ENCODE data around the gene SOS1.
"Not testable (repeated sequence)": the region's sequence is repeated elsewhere in the genome, so short reads cannot be mapped to it uniquely, and the experiment has no call there.

Gene SOS1

DNA sequence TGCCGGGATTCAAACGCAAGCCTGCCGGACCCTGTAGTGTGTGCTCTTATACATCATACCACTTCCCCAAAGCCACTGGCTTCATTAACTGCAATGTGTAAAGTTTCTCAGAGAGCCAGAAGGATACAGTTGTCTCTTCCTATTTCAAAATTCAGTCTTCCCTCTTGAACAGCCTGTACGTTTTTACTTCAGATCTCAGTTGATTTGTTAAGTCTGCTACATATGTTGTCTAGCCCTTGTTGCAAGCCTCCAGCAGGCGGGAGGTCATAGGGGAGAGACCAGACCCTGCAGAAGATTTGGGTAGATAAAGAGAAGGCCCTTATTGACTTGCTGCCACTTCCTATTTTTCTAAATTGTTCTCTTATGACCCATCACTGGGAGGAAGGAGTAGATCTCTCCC lies 174.9 kb downstream of the SOS1 start:
- no peak overlapping the region for H3K4me3 ChIP-seq (ENCODE audit: insufficient read depth, low read depth, low read length, poor library complexity, severe bottlenecking)
- DNase-seq: no peak
- H3K36me3 ChIP-seq (ENCODE audit: control insufficient read depth, insufficient read depth, low read length): no peaks in the 10 kb centered on the region
- no peaks in the 10 kb centered on the region for H3K27me3 ChIP-seq (replicated peaks; ENCODE audit: control insufficient read depth, insufficient read depth, low read length, poor library complexity, severe bottlenecking)
- no peaks in the 10 kb centered on the region for H3K9me3 ChIP-seq (ENCODE audit: control insufficient read depth, low read length)
- no peak overlapping the region for H3K27ac ChIP-seq (ENCODE audit: insufficient read depth, low read length, poor library complexity, severe bottlenecking)
- H3K4me1 ChIP-seq (ENCODE audit: control insufficient read depth, insufficient read depth, low read length, poor library complexity, severe bottlenecking): no peaks in the 10 kb centered on the region

DNA sequence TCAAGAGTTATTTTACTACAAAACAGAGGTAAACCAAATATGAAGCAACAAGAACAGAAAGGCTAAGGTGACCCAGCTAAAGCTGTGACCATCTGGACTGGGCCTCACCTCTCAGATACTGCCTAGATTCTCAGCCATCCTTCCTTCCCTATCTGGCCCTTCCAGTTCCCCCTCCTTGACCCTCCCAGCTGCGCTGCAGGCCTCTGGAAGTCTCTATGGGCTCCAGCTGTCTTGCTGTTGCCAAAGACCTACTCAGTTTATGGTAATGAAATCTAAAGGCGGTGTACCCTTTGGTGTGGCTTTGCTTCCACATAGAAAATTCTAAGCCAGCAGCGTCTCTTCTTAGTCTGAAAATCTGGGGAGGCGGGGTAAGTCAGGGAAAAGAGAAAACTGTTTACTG lies 175.5 kb downstream of the SOS1 start:
- Histone ChIP-seq H3K27ac (ENCODE audit: insufficient read depth, low read length, poor library complexity, severe bottlenecking) (no peak overlapping the region), H3K4me1 (ENCODE audit: control insufficient read depth, insufficient read depth, low read length, poor library complexity, severe bottlenecking) (no peaks in the 10 kb centered on the region), H3K27me3 (replicated peaks; ENCODE audit: control insufficient read depth, insufficient read depth, low read length, poor library complexity, severe bottlenecking) (no peaks in the 10 kb centered on the region), H3K36me3 (ENCODE audit: control insufficient read depth, insufficient read depth, low read length) (no peaks in the 10 kb centered on the region), H3K9me3 (ENCODE audit: control insufficient read depth, low read length) (no peaks in the 10 kb centered on the region), H3K4me3 (ENCODE audit: insufficient read depth, low read depth, low read length, poor library complexity, severe bottlenecking) (no peak overlapping the region)
- no peak for DNase-seq

DNA sequence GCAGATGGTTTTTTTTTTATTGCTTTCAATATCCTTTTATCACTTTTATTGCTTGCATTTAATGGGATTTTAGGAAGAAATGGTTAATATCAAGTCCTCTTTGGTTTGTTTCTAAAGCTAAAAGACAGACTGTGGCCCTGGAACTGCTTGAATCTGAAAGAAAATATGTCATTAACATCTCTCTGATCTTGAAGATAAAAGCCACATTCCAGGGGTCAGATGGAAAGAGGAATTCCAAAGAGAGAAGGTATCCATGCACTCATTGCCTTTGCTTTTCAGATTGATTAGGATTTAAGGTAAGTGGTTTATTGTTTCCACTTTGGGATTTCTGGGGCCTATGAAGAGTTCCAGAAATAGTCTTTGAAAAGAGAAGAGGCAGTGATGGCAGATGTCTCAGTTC lies 177.1 kb downstream of the SOS1 start:
- H3K27ac ChIP-seq (ENCODE audit: insufficient read depth, low read length, poor library complexity, severe bottlenecking): no peak overlapping the region
- no peak overlapping the region for H3K4me3 ChIP-seq (ENCODE audit: insufficient read depth, low read depth, low read length, poor library complexity, severe bottlenecking)
- H3K27me3 ChIP-seq (replicated peaks; ENCODE audit: control insufficient read depth, insufficient read depth, low read length, poor library complexity, severe bottlenecking): no peaks in the 10 kb centered on the region
- no peaks in the 10 kb centered on the region for H3K4me1 ChIP-seq (ENCODE audit: control insufficient read depth, insufficient read depth, low read length, poor library complexity, severe bottlenecking)
- H3K9me3 ChIP-seq (ENCODE audit: control insufficient read depth, low read length): no peaks in the 10 kb centered on the region
- H3K36me3 ChIP-seq (ENCODE audit: control insufficient read depth, insufficient read depth, low read length): no peaks in the 10 kb centered on the region
- no peak for DNase-seq

DNA sequence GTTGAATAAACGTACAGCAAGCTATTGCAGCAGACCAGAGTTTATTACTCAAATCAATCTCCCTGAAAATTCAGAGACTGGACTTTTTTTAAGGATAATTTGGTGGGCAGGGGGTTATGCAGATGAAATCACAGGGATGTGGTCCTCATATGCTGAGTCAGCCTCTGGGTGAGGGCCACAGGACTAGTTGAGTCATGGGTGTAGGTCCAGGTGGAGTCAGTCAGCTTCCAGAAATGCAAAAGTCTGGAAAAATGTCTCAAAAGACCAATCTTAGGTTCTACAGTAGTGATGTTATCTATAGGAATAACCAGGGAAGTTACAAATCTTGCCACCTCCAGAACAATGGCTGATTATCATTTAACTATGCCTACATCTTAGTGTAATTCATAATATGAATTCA lies 180.1 kb downstream of the SOS1 start:
- Histone ChIP-seq H3K9me3 (ENCODE audit: control insufficient read depth, low read length) (no peaks in the 10 kb centered on the region), H3K4me3 (ENCODE audit: insufficient read depth, low read depth, low read length, poor library complexity, severe bottlenecking) (no peak overlapping the region), H3K27ac (ENCODE audit: insufficient read depth, low read length, poor library complexity, severe bottlenecking) (no peak overlapping the region), H3K4me1 (ENCODE audit: control insufficient read depth, insufficient read depth, low read length, poor library complexity, severe bottlenecking) (no peaks in the 10 kb centered on the region), H3K27me3 (replicated peaks; ENCODE audit: control insufficient read depth, insufficient read depth, low read length, poor library complexity, severe bottlenecking) (no peaks in the 10 kb centered on the region), H3K36me3 (ENCODE audit: control insufficient read depth, insufficient read depth, low read length) (no peaks in the 10 kb centered on the region)
- DNase-seq: no peak

DNA sequence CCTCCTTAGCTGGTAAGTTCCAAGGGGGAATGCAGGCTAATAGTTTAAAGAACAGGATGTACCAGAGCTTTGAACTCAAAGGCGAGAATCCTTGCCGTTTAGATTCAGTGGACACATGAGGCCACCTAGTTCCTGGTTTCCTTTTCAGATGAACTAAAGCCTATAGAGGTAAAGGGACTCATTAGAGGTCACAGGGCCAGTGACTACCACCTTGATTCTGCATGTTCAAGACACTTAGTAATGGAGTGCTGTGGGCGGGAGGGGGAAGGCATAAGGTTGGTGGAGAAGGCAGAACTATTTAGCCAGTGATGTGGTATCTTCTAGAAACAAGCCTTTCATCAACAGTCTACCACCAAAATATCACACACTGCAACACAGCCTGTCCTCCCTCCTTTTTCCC lies 183.3 kb downstream of the SOS1 start:
- H3K36me3 ChIP-seq (ENCODE audit: control insufficient read depth, insufficient read depth, low read length): no peaks in the 10 kb centered on the region
- H3K9me3 ChIP-seq (ENCODE audit: control insufficient read depth, low read length): no peaks in the 10 kb centered on the region
- no peak for DNase-seq
- H3K4me3 ChIP-seq (ENCODE audit: insufficient read depth, low read depth, low read length, poor library complexity, severe bottlenecking): no peak overlapping the region
- H3K4me1 ChIP-seq (ENCODE audit: control insufficient read depth, insufficient read depth, low read length, poor library complexity, severe bottlenecking): no peaks in the 10 kb centered on the region
- no peaks in the 10 kb centered on the region for H3K27me3 ChIP-seq (replicated peaks; ENCODE audit: control insufficient read depth, insufficient read depth, low read length, poor library complexity, severe bottlenecking)
- H3K27ac ChIP-seq (ENCODE audit: insufficient read depth, low read length, poor library complexity, severe bottlenecking): no peak overlapping the region

DNA sequence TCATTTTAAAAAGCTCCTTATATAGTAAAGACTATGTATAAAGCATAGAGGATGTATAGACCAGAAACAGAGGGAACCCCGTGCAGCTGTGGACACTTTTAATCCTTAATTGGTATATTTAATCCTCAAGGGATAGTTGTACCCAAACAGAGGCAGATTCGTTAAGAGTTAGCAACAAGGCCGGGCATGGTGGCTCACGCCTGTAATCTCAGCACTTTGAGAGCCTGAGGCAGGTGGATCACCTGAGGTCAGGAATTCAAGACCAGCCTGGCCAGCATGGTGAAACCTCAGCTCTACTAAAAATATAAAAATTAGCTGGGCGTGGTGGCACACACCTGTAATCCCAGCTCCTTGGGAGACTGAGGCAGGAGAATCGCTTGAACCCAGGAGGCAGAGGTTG lies 184.3 kb downstream of the SOS1 start:
- H3K4me3 ChIP-seq (ENCODE audit: insufficient read depth, low read depth, low read length, poor library complexity, severe bottlenecking); H3K4me1 ChIP-seq (ENCODE audit: control insufficient read depth, insufficient read depth, low read length, poor library complexity, severe bottlenecking); DNase-seq; H3K9me3 ChIP-seq (ENCODE audit: control insufficient read depth, low read length); H3K27me3 ChIP-seq (replicated peaks; ENCODE audit: control insufficient read depth, insufficient read depth, low read length, poor library complexity, severe bottlenecking); H3K27ac ChIP-seq (ENCODE audit: insufficient read depth, low read length, poor library complexity, severe bottlenecking); H3K36me3 ChIP-seq (ENCODE audit: control insufficient read depth, insufficient read depth, low read length): not testable (repeated sequence)

DNA sequence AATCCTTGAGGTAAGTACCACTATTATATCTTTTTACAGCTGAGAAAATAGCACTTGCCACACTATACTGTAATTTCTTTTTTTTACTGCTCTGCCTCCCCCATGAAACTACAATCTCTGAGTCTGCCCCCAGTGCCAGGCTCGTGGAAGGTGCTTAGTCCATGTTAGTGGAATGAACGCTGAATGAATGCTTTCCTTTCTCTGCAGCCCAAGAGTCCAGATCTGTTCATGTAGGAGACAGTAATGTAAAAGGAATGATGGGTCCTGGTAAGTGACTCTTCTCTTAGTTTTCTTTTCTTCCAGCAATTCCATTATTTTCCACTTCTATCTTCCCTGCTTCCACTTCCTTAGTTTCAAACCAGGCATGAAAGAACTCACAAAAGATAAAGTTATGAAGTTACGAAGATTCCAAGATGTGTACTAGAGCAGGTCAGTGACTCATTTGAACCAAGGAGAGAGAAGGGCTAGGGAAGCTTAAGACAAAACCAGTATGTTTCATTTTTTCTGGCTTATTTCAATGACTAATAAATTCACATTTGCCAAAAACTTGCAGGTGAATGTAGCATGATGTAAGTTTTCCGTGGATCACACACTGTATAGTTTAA lies 185.2 kb downstream of the SOS1 start:
- no peak for DNase-seq
- H3K36me3 ChIP-seq (ENCODE audit: control insufficient read depth, insufficient read depth, low read length): no peaks in the 10 kb centered on the region
- no peak overlapping the region for H3K4me3 ChIP-seq (ENCODE audit: insufficient read depth, low read depth, low read length, poor library complexity, severe bottlenecking)
- no peaks in the 10 kb centered on the region for H3K27me3 ChIP-seq (replicated peaks; ENCODE audit: control insufficient read depth, insufficient read depth, low read length, poor library complexity, severe bottlenecking)
- no peaks in the 10 kb centered on the region for H3K9me3 ChIP-seq (ENCODE audit: control insufficient read depth, low read length)
- no peak overlapping the region for H3K27ac ChIP-seq (ENCODE audit: insufficient read depth, low read length, poor library complexity, severe bottlenecking)
- H3K4me1 ChIP-seq (ENCODE audit: control insufficient read depth, insufficient read depth, low read length, poor library complexity, severe bottlenecking): no peaks in the 10 kb centered on the region

DNA sequence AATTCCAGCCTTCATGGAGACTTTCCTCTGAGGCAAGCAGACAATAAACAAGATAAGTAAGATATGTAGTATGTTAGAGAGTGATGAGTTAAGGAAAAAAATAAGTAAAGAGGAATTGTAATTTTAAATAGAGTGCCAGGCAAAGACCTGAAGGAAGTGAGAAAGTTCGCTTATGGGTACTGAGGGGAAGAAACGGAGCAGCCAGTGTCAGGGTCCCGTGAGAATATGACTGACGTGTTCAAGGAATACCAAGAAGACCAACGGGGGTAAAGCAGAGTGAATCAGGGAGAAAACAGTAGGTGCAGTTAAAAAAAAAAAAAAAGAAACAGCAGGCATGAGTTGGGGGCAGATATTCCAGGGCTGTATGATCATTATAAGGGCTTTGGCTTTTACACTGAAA lies 186.1 kb downstream of the SOS1 start:
- Histone ChIP-seq H3K4me3 (ENCODE audit: insufficient read depth, low read depth, low read length, poor library complexity, severe bottlenecking) (no peak overlapping the region), H3K36me3 (ENCODE audit: control insufficient read depth, insufficient read depth, low read length) (no peaks in the 10 kb centered on the region), H3K27ac (ENCODE audit: insufficient read depth, low read length, poor library complexity, severe bottlenecking) (no peak overlapping the region), H3K27me3 (replicated peaks; ENCODE audit: control insufficient read depth, insufficient read depth, low read length, poor library complexity, severe bottlenecking) (no peaks in the 10 kb centered on the region), H3K9me3 (ENCODE audit: control insufficient read depth, low read length) (no peaks in the 10 kb centered on the region), H3K4me1 (ENCODE audit: control insufficient read depth, insufficient read depth, low read length, poor library complexity, severe bottlenecking) (no peaks in the 10 kb centered on the region)
- DNase-seq: no peak

DNA sequence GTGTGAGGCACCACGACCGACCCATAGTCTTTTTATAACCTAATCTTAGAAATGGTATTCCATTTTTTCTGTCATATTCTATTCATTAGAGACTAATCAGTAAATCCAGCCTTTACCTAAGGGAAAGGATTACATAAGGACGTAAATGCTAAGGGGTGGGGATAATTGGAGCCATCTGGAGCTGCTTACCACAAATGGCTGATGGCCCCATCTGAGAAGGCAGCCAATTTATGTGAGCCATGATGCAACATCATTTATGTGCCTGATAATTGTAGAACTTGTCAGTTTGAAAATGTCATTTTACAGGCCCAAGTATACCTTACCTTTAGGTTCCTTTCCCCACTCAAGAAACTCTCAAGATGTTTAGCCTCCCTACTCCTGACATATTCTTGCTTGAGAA lies 187.2 kb downstream of the SOS1 start:
- Histone ChIP-seq H3K27me3 (replicated peaks; ENCODE audit: control insufficient read depth, insufficient read depth, low read length, poor library complexity, severe bottlenecking) (no peaks in the 10 kb centered on the region), H3K4me1 (ENCODE audit: control insufficient read depth, insufficient read depth, low read length, poor library complexity, severe bottlenecking) (no peaks in the 10 kb centered on the region), H3K36me3 (ENCODE audit: control insufficient read depth, insufficient read depth, low read length) (no peaks in the 10 kb centered on the region), H3K9me3 (ENCODE audit: control insufficient read depth, low read length) (no peaks in the 10 kb centered on the region), H3K27ac (ENCODE audit: insufficient read depth, low read length, poor library complexity, severe bottlenecking) (no peak overlapping the region), H3K4me3 (ENCODE audit: insufficient read depth, low read depth, low read length, poor library complexity, severe bottlenecking) (no peak overlapping the region)
- DNase-seq: no peak

DNA sequence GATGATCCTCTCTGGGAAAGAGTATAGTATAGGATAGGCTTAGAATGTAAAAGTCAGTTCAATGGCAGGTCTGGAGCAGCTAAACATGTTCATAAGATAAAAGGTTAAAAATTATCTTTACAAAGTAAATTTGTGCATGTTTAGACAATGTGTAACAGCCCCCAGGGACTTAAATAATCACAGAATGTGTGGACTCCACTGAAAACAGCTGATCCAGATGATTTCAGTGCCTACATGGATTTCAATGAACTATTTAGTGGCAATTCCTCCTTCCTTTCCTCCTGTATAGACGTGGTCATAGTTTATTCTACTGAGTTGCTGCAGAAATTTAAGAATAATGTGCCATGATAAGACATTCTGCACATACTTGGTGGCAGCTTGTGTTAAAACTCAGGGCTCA lies 188.3 kb downstream of the SOS1 start:
- H3K27me3 ChIP-seq (replicated peaks; ENCODE audit: control insufficient read depth, insufficient read depth, low read length, poor library complexity, severe bottlenecking): no peaks in the 10 kb centered on the region
- DNase-seq: no peak
- H3K9me3 ChIP-seq (ENCODE audit: control insufficient read depth, low read length): no peaks in the 10 kb centered on the region
- no peak overlapping the region for H3K4me3 ChIP-seq (ENCODE audit: insufficient read depth, low read depth, low read length, poor library complexity, severe bottlenecking)
- H3K36me3 ChIP-seq (ENCODE audit: control insufficient read depth, insufficient read depth, low read length): no peaks in the 10 kb centered on the region
- no peaks in the 10 kb centered on the region for H3K4me1 ChIP-seq (ENCODE audit: control insufficient read depth, insufficient read depth, low read length, poor library complexity, severe bottlenecking)
- H3K27ac ChIP-seq (ENCODE audit: insufficient read depth, low read length, poor library complexity, severe bottlenecking): no peak overlapping the region

Data from effector memory CD4-positive, alpha-beta T cell (primary cell).